Measurements from ENCODE around the gene SLC66A3. TPM values are rescaled to one million over a fixed set of nuclear protein-coding genes. Genes with fewer than 3 reads are reported as not detected.

The SLC66A3 gene
- total and polyA plus RNA-seq, 4 donors: 6.7 to 17.6 (median 9.3) TPM

DNA sequence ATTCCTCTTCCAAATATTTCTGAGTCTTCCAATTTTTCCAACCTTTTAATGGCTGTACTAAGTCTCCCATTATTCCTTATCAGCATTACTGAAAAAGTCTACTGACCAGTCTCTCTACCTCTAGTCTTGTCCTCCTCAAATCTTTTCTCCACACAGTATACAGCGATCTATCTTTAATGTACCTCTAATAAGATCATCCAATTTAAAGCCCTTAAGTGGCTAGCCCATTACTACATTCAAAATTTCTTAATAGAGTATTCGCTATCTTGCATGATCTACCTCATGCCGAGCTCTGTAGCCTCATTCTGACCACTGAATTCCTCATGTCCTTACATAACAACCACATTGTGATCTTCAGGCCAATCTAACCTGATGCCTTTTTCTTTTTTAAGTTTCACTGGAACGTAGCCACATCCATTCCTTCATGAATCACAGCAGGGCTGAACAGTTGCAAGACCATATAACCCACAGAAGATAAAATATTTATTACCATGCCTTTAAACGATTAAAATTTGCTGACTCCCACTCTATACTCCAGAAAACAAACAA lies 57.9 kb downstream of the SLC66A3 start:
- H3K9me3 ChIP-seq (ENCODE audit: control insufficient read depth in 4 of 4, low read length in 3 of 4): no peaks in the 10 kb centered on the region
- H3K36me3 ChIP-seq (ENCODE audit: control insufficient read depth in 4 of 4, insufficient read depth in 3 of 4, low read depth in 1 of 4, low read length in 3 of 4): peaks cover 12 to 46% (median 33%) of the 10 kb centered on the region in 4 donors
- H3K9ac ChIP-seq (ENCODE audit: low read depth in 1 of 2, low read length in 2 of 2): no peak overlapping the region
- H3K4me3 ChIP-seq (ENCODE audit: low read depth in 1 of 3, low read length in 3 of 3): no peak overlapping the region
- H3K27me3 ChIP-seq (ENCODE audit: control insufficient read depth in 4 of 4, insufficient read depth in 4 of 4, low read length in 3 of 4): no peaks in the 10 kb centered on the region
- TF ChIP-seq ATF3 (IDR thresholded peaks at IDR 0.05): no peak
- no peak for TF ChIP-seq SP1 (IDR thresholded peaks at IDR 0.05)
- no peak for TF ChIP-seq ZBTB33 (IDR thresholded peaks at IDR 0.05)
- no peak for TF ChIP-seq RAD21 (IDR thresholded peaks at IDR 0.05)
- TF ChIP-seq FOXA1 (IDR thresholded peaks at IDR 0.05): no peak
- TF ChIP-seq HNF4A (conservative IDR thresholded peaks at IDR 0.05): no peak
- no peak for TF ChIP-seq GABPA (IDR thresholded peaks at IDR 0.05 in 1 of 2, conservative IDR thresholded peaks at IDR 0.05 in 1 of 2)
- no peak for TF ChIP-seq REST (IDR thresholded peaks at IDR 0.05)
- no peak for TF ChIP-seq RXRA (IDR thresholded peaks at IDR 0.05)
- TF ChIP-seq NR2F2 (IDR thresholded peaks at IDR 0.05): no peak
- TF ChIP-seq FOXA2 (IDR thresholded peaks at IDR 0.05): no peak
- TF ChIP-seq, protein P1, sequence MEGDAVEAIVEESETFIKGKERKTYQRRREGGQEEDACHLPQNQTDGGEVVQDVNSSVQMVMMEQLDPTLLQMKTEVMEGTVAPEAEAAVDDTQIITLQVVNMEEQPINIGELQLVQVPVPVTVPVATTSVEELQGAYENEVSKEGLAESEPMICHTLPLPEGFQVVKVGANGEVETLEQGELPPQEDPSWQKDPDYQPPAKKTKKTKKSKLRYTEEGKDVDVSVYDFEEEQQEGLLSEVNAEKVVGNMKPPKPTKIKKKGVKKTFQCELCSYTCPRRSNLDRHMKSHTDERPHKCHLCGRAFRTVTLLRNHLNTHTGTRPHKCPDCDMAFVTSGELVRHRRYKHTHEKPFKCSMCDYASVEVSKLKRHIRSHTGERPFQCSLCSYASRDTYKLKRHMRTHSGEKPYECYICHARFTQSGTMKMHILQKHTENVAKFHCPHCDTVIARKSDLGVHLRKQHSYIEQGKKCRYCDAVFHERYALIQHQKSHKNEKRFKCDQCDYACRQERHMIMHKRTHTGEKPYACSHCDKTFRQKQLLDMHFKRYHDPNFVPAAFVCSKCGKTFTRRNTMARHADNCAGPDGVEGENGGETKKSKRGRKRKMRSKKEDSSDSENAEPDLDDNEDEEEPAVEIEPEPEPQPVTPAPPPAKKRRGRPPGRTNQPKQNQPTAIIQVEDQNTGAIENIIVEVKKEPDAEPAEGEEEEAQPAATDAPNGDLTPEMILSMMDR (IDR thresholded peaks at IDR 0.05; ENCODE audit: low read depth, low read length, missing input control): no peak
- no peak for TF ChIP-seq MAX (IDR thresholded peaks at IDR 0.05)
- no peak for TF ChIP-seq HNF4G (IDR thresholded peaks at IDR 0.05)
- TF ChIP-seq TAF1 (conservative IDR thresholded peaks at IDR 0.05): no peak
- no peak for TF ChIP-seq EGR1 (IDR thresholded peaks at IDR 0.05; ENCODE audit: low read depth in 2 of 2)
- 95% methylated on average over 5 of the region's 5 CpGs for WGBS
- no peaks in the 10 kb centered on the region for H3K4me1 ChIP-seq (ENCODE audit: control insufficient read depth in 4 of 4, insufficient read depth in 4 of 4, low read length in 3 of 4)
- H3K27ac ChIP-seq (ENCODE audit: low read depth in 1 of 2, low read length in 2 of 2): no peak overlapping the region
- no peak for DNase-seq (ENCODE audit: low spot score)
